Urinary bladder (tissue), 4 donors: ENCODE data around the gene POU2AF3. TPM values are rescaled to one million over a fixed set of nuclear protein-coding genes. Genes with fewer than 3 reads are reported as not detected.
"Not testable (repeated sequence)": the region's sequence is repeated elsewhere in the genome, so short reads cannot be mapped to it uniquely, and the experiment has no call there.

ENCODE experiments used
- DNase-seq: peaks from one replicate; pipeline ENCODE4 v3.0.0-alpha.2; 2015; ENCODE audit errors: extremely low spot score
- H3K27ac ChIP-seq: one replicate; pipeline ENCODE4 v1.5.1; 2013; ENCODE audit warnings: low read depth, mild to moderate bottlenecking, moderate library complexity
- H3K36me3 ChIP-seq: one replicate; pipeline ENCODE4 v1.6.1; 2013; ENCODE audit warnings: mild to moderate bottlenecking, moderate library complexity; ENCODE audit not compliant: insufficient read depth
- H3K4me1 ChIP-seq: one replicate; pipeline ENCODE4 v1.6.1; 2013; ENCODE audit warnings: mild to moderate bottlenecking, moderate library complexity; ENCODE audit not compliant: insufficient read depth
- H3K4me3 ChIP-seq: one replicate; pipeline ENCODE4 v1.5.1; 2013; ENCODE audit warnings: low read depth, low read length
- WGBS: extraction: QIAGEN DNeasy Blood & Tissue Kit; methylation state at CpG from one replicate; pipeline ENCODE4 v1.1.7; 2013; 5-methylcytosine and 5-hydroxymethylcytosine counted together
- polyA plus RNA-seq: library from polyadenylated mRNA; stranded (reverse); fragments of 200-250 nt; gene quantifications from one replicate; pipeline ENCODE4 v1.2.3, GENCODE V29; 2013
- total RNA-seq: library from RNA; depleted of rRNA; stranded (reverse); fragments of >200 nt; gene quantifications from one replicate; pipeline ENCODE4 v1.2.3, GENCODE V29; 2014
- donor health status: healthy with polysubstance abuse.
- donor health status: healthy.

Gene POU2AF3
- total and polyA plus RNA-seq, 2 donors = 2.5 to 7.7 TPM

GRCh38 chr11:111305162-111305802, 6.9 kb downstream of the POU2AF3 start:
- no peak overlapping the region for H3K4me3 ChIP-seq
- WGBS = 76% methylated on average over 5 of the region's 5 CpGs
- no peak for DNase-seq

GRCh38 chr11:111305876-111306275, 7.5 kb downstream of the POU2AF3 start:
- no peak overlapping the region for H3K27ac ChIP-seq
- H3K4me1 ChIP-seq = no peaks in the 10 kb centered on the region
- whole genome bisulfite sequencing = 84% methylated on average over 4 of the region's 4 CpGs
- no peak overlapping the region for H3K4me3 ChIP-seq
- no peaks in the 10 kb centered on the region for H3K36me3 ChIP-seq
- DNase-seq = no peak

More at GRCh38 chr11:111305162-111305802, 6.9 kb downstream of the POU2AF3 start:
- Histone ChIP-seq H3K36me3 (no peaks in the 10 kb centered on the region), H3K27ac (no peak overlapping the region), H3K4me1 (no peaks in the 10 kb centered on the region)

GRCh38 chr11:111306321-111306720, 8.0 kb downstream of the POU2AF3 start:
- 88% methylated on average over 5 of the region's 5 CpGs for WGBS
- H3K4me3 ChIP-seq = no peak overlapping the region
- DNase-seq = no peak

GRCh38 chr11:111307472-111308108, 9.2 kb downstream of the POU2AF3 start:
- Histone ChIP-seq H3K4me1 (no peaks in the 10 kb centered on the region), H3K4me3 (no peak overlapping the region), H3K36me3 (no peaks in the 10 kb centered on the region), H3K27ac (no peak overlapping the region)
- WGBS = 85% methylated on average over 3 of the region's 3 CpGs
- DNase-seq = no peak

More at GRCh38 chr11:111306321-111306720, 8.0 kb downstream of the POU2AF3 start:
- H3K36me3 ChIP-seq = no peaks in the 10 kb centered on the region
- H3K4me1 ChIP-seq = no peaks in the 10 kb centered on the region
- H3K27ac ChIP-seq = no peak overlapping the region

GRCh38 chr11:111308140-111308539, 9.8 kb downstream of the POU2AF3 start:
- no peak for DNase-seq
- 59% methylated on average over 7 of the region's 7 CpGs for WGBS
- H3K36me3 ChIP-seq = no peaks in the 10 kb centered on the region
- H3K4me3 ChIP-seq = no peak overlapping the region
- H3K27ac ChIP-seq = no peak overlapping the region
- H3K4me1 ChIP-seq = no peaks in the 10 kb centered on the region

- 78% methylated on average over 5 of the region's 5 CpGs for WGBS
- H3K27ac ChIP-seq = peak overlapping the region; percentile 34
- H3K36me3 ChIP-seq = no peaks in the 10 kb centered on the region
- H3K4me1 ChIP-seq = no peaks in the 10 kb centered on the region
- no peak overlapping the region for H3K4me3 ChIP-seq
- DNase-seq = no peak
Measured at GRCh38 chr11:111309215-111309915, 11.0 kb downstream of the POU2AF3 start.

GRCh38 chr11:111310088-111310487, 11.7 kb downstream of the POU2AF3 start:
- Histone ChIP-seq H3K27ac (peak overlapping the region; percentile 34), H3K36me3 (no peaks in the 10 kb centered on the region), H3K4me3 (no peak overlapping the region), H3K4me1 (no peaks in the 10 kb centered on the region)
- 60% methylated on average over 3 of the region's 3 CpGs for WGBS
- DNase-seq = no peak

- Histone ChIP-seq H3K4me1 (no peaks in the 10 kb centered on the region), H3K4me3 (no peak overlapping the region), H3K36me3 (no peaks in the 10 kb centered on the region), H3K27ac (no peak overlapping the region)
- no peak for DNase-seq
- WGBS = 84% methylated on average over 6 of the region's 6 CpGs
Measured at GRCh38 chr11:111310723-111311122, 12.4 kb downstream of the POU2AF3 start.

GRCh38 chr11:111312076-111312475, 13.7 kb downstream of the POU2AF3 start:
- Histone ChIP-seq H3K4me1 (no peaks in the 10 kb centered on the region), H3K27ac (no peak overlapping the region), H3K4me3 (no peak overlapping the region), H3K36me3 (no peaks in the 10 kb centered on the region)
- no peak for DNase-seq
- 55% methylated on average over 1 of the region's 1 CpG for WGBS

GRCh38 chr11:111319296-111319695, 20.9 kb downstream of the POU2AF3 start:
- H3K27ac ChIP-seq = no peak overlapping the region
- WGBS = 83% methylated on average over 6 of the region's 6 CpGs
- H3K36me3 ChIP-seq = no peaks in the 10 kb centered on the region
- H3K4me3 ChIP-seq = no peak overlapping the region
- no peaks in the 10 kb centered on the region for H3K4me1 ChIP-seq
- no peak for DNase-seq

GRCh38 chr11:111320199-111320598, 21.9 kb downstream of the POU2AF3 start:
- H3K27ac ChIP-seq, H3K4me3 ChIP-seq, H3K4me1 ChIP-seq, H3K36me3 ChIP-seq, DNase-seq: not testable (repeated sequence)
- WGBS = 82% methylated on average over 6 of the region's 6 CpGs

GRCh38 chr11:111320728-111321568, 22.6 kb downstream of the POU2AF3 start:
- Histone ChIP-seq H3K27ac (no peak overlapping the region), H3K36me3 (no peaks in the 10 kb centered on the region), H3K4me1 (no peaks in the 10 kb centered on the region), H3K4me3 (no peak overlapping the region)
- no peak for DNase-seq
- 86% methylated on average over 5 of the region's 5 CpGs for WGBS

GRCh38 chr11:111322534-111322933, 24.2 kb downstream of the POU2AF3 start:
- DNase-seq = no peak
- no peak overlapping the region for H3K27ac ChIP-seq
- WGBS = 96% methylated on average over 2 of the region's 2 CpGs
- no peaks in the 10 kb centered on the region for H3K4me1 ChIP-seq
- no peaks in the 10 kb centered on the region for H3K36me3 ChIP-seq
- no peak overlapping the region for H3K4me3 ChIP-seq
